Activated CD4-positive, alpha-beta T cell treated with anti-CD3 and anti-CD28 coated beads, Interleukin-2, Interleukin-4, amounts not matched to agents 100 ng/mL and 50 ng/mL, durations not matched to agents 16 hours and 8 hours (primary cell): ENCODE data around the gene RCSD1.
"Not testable (repeated sequence)": the region's sequence is repeated elsewhere in the genome, so short reads cannot be mapped to it uniquely, and the experiment has no call there.

Source experiments
- DNase-seq: peaks from one replicate; pipeline ENCODE4 v3.0.0-alpha.2; 2020; ENCODE audit warnings: low spot score

RCSD1 gene

GRCh38 chr1:167714439-167715156 lies 84.6 kb downstream of the RCSD1 start:
- DNase-seq = peak; percentile 88

GRCh38 chr1:167715157-167715999 lies 85.3 kb downstream of the RCSD1 start:
- DNase-seq = peak; percentile 91

GRCh38 chr1:167716000-167716271 lies 85.9 kb downstream of the RCSD1 start:
- no peak for DNase-seq

GRCh38 chr1:167717351-167717750 lies 87.3 kb downstream of the RCSD1 start:
- DNase-seq = no peak

GRCh38 chr1:167718914-167719691 lies 89.1 kb downstream of the RCSD1 start:
- no peak for DNase-seq

- not testable (repeated sequence) for DNase-seq
Measured at GRCh38 chr1:167719715-167720421, 89.8 kb downstream of the RCSD1 start.

- DNase-seq = no peak
Measured at GRCh38 chr1:167720965-167721616, 91.1 kb downstream of the RCSD1 start.

GRCh38 chr1:167721617-167722151 lies 91.7 kb downstream of the RCSD1 start, which contains the start of gene MPZL1:
Gene MPZL1, plus strand, starts transcription at chr1:167721982. Its CDS starts 170 bp downstream, at chr1:167722152.
- peak; percentile 95 for DNase-seq

GRCh38 chr1:167722152-167722869 lies 92.3 kb downstream of the RCSD1 start:
- no peak for DNase-seq

GRCh38 chr1:167722870-167723251 lies 92.8 kb downstream of the RCSD1 start:
- no peak for DNase-seq

GRCh38 chr1:167723707-167724323 lies 93.8 kb downstream of the RCSD1 start:
- no peak for DNase-seq

GRCh38 chr1:167726008-167726407 lies 96.0 kb downstream of the RCSD1 start:
- no peak for DNase-seq

GRCh38 chr1:167728818-167729410 lies 98.9 kb downstream of the RCSD1 start:
- no peak for DNase-seq

GRCh38 chr1:167734227-167734626 lies 104.2 kb downstream of the RCSD1 start:
- DNase-seq = no peak

GRCh38 chr1:167734841-167735240 lies 104.8 kb downstream of the RCSD1 start:
- no peak for DNase-seq

- no peak for DNase-seq
Measured at GRCh38 chr1:167737169-167737568, 107.1 kb downstream of the RCSD1 start.

GRCh38 chr1:167738158-167738557 lies 108.1 kb downstream of the RCSD1 start:
- no peak for DNase-seq

GRCh38 chr1:167739752-167740151 lies 109.7 kb downstream of the RCSD1 start:
- no peak for DNase-seq

GRCh38 chr1:167741103-167741502 lies 111.1 kb downstream of the RCSD1 start:
- not testable (repeated sequence) for DNase-seq
